Astrocyte of the cerebellum (primary cell): Measurements from ENCODE around the gene LCE2C.
"Not testable (repeated sequence)": the region's sequence is repeated elsewhere in the genome, so short reads cannot be mapped to it uniquely, and the experiment has no call there.

Source experiments
- DNase-seq: peaks from one replicate; pipeline ENCODE4 v3.0.0-alpha.2; 2011; ENCODE audit warnings: low read depth
- H3K4me3 ChIP-seq: 2 replicates; pipeline ENCODE4 v1.5.1; 2011; ENCODE audit warnings: mild to moderate bottlenecking, low read depth, low read length, moderate library complexity
- CTCF ChIP-seq: IDR thresholded peaks from 2 replicates; pipeline ENCODE4 v1.5.1; 2012; ENCODE audit warnings: low read length, low read depth, moderate library complexity, mild to moderate bottlenecking; ENCODE audit errors: missing control alignments
- in situ Hi-C: cut with HindIII; loops from 2 replicates; pipeline ENCODE4 v1.10.0; 2017; ENCODE audit warnings: low sequenced_read_pairs

The LCE2C gene

GRCh38 chr1:152654110-152654509, 21.0 kb upstream of the LCE2C start:
- in situ Hi-C loops, result no loop called here
- H3K4me3 ChIP-seq, result no peak overlapping the region
- peak; percentile 72 for TF ChIP-seq CTCF
- peak; percentile 8 for DNase-seq

DNA sequence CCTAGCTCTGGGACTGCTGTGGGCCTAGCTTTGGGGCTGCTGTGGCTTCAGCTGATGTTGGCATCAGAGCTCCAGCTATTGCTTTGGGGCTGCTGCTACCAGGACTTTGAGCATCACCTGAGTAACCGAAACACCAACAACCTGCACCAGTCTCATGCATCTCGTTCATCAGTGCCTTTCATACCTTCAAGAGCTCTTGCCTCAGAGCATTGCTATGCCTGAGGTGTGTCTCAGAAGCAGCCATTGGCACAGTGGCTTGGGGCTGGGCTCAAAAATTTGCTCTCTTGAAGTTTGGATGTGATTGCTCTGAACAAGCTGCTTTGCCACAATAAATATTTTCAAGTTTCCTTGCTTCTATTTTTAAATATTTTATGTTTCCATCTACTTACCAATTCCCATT, 18.6 kb upstream of the LCE2C start:
- in situ Hi-C loops, result no loop called here
- no peak for DNase-seq
- TF ChIP-seq CTCF, result no peak
- no peak overlapping the region for H3K4me3 ChIP-seq

DNA sequence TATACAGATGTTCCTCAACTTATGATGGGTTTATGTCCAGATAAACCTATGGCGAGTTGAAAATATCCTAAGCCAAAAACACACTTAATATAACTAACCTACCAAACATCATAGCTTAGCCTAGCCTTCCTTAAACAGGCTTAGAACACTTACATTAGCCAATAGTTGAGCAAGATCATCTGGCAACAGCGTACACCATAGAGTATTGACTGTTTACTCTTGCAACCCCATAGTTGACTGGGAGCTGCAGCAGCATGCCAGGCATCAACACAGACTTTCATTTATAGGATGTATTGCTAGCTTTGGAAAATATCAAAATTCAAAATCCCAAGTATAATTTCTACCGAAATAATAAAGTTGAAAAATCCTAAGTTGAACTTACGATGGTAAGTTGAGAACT, 17.4 kb upstream of the LCE2C start:
- in situ Hi-C loops, result no loop called here
- H3K4me3 ChIP-seq, result no peak overlapping the region
- DNase-seq, result no peak
- TF ChIP-seq CTCF, result no peak

DNA sequence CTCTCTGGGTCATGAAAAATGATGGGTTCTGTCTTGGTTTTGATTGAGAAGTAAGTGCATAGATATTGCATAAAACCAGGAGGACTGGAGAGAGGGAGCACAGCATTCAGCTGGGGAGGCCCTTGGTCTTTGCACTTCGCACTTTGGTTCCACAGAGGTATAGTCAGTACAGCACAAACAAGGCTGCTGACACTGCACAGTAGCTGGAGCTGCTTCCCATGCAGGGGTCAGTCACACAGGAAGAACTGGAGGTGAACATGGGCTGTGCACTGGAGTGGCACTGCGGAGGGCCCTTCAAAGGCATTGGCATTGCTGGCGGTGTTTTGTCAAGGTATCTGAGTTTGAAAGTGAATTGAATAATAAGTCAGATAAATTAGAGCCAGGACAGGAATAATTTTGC, 16.4 kb upstream of the LCE2C start:
- H3K4me3 ChIP-seq, result no peak overlapping the region
- in situ Hi-C loops, result no loop called here
- no peak for TF ChIP-seq CTCF
- DNase-seq, result no peak

GRCh38 chr1:152663098-152663497, 12.0 kb upstream of the LCE2C start, which contains the start of gene LCE2D:
Gene LCE2D (plus strand): TSS chr1:152663380. CDS start chr1:152664106, 726 bp downstream.
- no peak within 1 kb of the TSS for H3K4me3 ChIP-seq
- TF ChIP-seq CTCF, result no peak
- in situ Hi-C loops, result no loop called here
- DNase-seq, result no peak

DNA sequence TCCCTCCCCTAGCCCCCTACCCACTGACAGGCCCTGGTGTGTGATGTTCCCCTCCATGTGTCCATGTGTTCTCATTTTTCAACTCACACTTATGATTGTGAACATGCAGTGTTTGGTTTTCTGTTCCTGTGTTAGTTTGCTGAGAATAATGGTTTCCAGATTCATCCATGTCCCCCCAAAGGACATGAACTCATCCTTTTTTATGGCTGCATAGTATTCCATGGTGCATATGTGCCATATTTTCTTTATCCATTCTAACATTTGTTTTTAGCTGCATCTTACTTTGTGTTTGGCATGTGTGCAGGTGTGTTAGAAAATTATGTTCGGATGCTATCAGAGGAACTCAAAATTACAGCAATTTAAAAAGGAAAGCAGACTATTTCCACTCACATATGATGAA, 8.9 kb upstream of the LCE2C start:
- H3K4me3 ChIP-seq, in situ Hi-C loops, DNase-seq: not testable (repeated sequence)

GRCh38 chr1:152667648-152668047, 7.4 kb upstream of the LCE2C start:
- TF ChIP-seq CTCF, result no peak

More at GRCh38 chr1:152667648-152668047, 7.4 kb upstream of the LCE2C start:
- no peak for DNase-seq
- in situ Hi-C loops, result no loop called here
- no peak overlapping the region for H3K4me3 ChIP-seq
